Right hindlimb (tissue), 1 donor: ENCODE measurements around the gene ESR1.
"Not testable (repeated sequence)": the region's sequence is repeated elsewhere in the genome, so short reads cannot be mapped to it uniquely, and the experiment has no call there.

Source experiments
- DNase-seq: peaks from one replicate; pipeline ENCODE4 v3.0.0-alpha.2; 2018

Gene ESR1

GRCh38 chr6:151998784-151999183, 191.3 kb downstream of the ESR1 start:
- DNase-seq, result no peak

- no peak for DNase-seq
Measured at GRCh38 chr6:151999194-151999593, 191.7 kb downstream of the ESR1 start.

- DNase-seq, result no peak
Measured at GRCh38 chr6:152001408-152001807, 193.9 kb downstream of the ESR1 start.

- no peak for DNase-seq
Measured at GRCh38 chr6:152002306-152002705, 194.8 kb downstream of the ESR1 start.

- DNase-seq, result no peak
Measured at GRCh38 chr6:152004036-152004566, 196.6 kb downstream of the ESR1 start.

- DNase-seq, result no peak
Measured at GRCh38 chr6:152004896-152005295, 197.4 kb downstream of the ESR1 start.

GRCh38 chr6:152008779-152009178, 201.3 kb downstream of the ESR1 start:
- no peak for DNase-seq

- no peak for DNase-seq
Measured at GRCh38 chr6:152012227-152012626, 204.7 kb downstream of the ESR1 start.

- no peak for DNase-seq
Measured at GRCh38 chr6:152018876-152019275, 211.4 kb downstream of the ESR1 start.

- no peak for DNase-seq
Measured at GRCh38 chr6:152022303-152022702, 214.8 kb downstream of the ESR1 start.

- DNase-seq, result no peak
Measured at GRCh38 chr6:152023613-152024012, 216.1 kb downstream of the ESR1 start.

GRCh38 chr6:152026291-152026690, 218.8 kb downstream of the ESR1 start:
- no peak for DNase-seq

GRCh38 chr6:152026744-152027143, 219.3 kb downstream of the ESR1 start:
- not testable (repeated sequence) for DNase-seq

- not testable (repeated sequence) for DNase-seq
Measured at GRCh38 chr6:152033765-152034164, 226.3 kb downstream of the ESR1 start.

- DNase-seq, result no peak
Measured at GRCh38 chr6:152034631-152035030, 227.1 kb downstream of the ESR1 start.

GRCh38 chr6:152046118-152046517, 238.6 kb downstream of the ESR1 start:
- no peak for DNase-seq

GRCh38 chr6:152048921-152049320, 241.4 kb downstream of the ESR1 start:
- DNase-seq, result no peak

- DNase-seq, result no peak
Measured at GRCh38 chr6:152049502-152049901, 242.0 kb downstream of the ESR1 start.

- DNase-seq, result no peak
Measured at GRCh38 chr6:152050451-152051195, 243.1 kb downstream of the ESR1 start.

GRCh38 chr6:152052061-152052460, 244.6 kb downstream of the ESR1 start:
- DNase-seq, result no peak

GRCh38 chr6:152053332-152053731, 245.8 kb downstream of the ESR1 start:
- no peak for DNase-seq

- no peak for DNase-seq
Measured at GRCh38 chr6:152054441-152054840, 247.0 kb downstream of the ESR1 start.

GRCh38 chr6:152055517-152055916, 248.0 kb downstream of the ESR1 start:
- DNase-seq, result no peak

GRCh38 chr6:152057832-152058498, 250.5 kb downstream of the ESR1 start:
- DNase-seq, result no peak
